ENCODE data around the gene SLC25A11.
"Not testable (repeated sequence)": the region's sequence is repeated elsewhere in the genome, so short reads cannot be mapped to it uniquely, and the experiment has no call there.

- TF ChIP-seq CTCF (IDR thresholded peaks at IDR 0.05); EZH2 (IDR thresholded peaks at IDR 0.05; ENCODE audit: borderline replicate concordance, insufficient read depth, low read depth, low read length, poor library complexity, severe bottlenecking): not testable (repeated sequence)
Observed at GRCh38 chr17:4926577-4927335, 13.1 kb downstream of the SLC25A11 start.

Data from B cell (primary cell).